ENCODE results near the gene MAN2A1. TPM values are rescaled to one million over a fixed set of nuclear protein-coding genes. Genes with fewer than 3 reads are reported as not detected.
A peak's percentile ranks its signal among the peaks of the same experiment; 100 is the strongest.

MAN2A1 gene
- polyA plus RNA-seq, 6 donors from 2014 or later, result 8.4 to 20.6 (median 17.1) TPM

DNA sequence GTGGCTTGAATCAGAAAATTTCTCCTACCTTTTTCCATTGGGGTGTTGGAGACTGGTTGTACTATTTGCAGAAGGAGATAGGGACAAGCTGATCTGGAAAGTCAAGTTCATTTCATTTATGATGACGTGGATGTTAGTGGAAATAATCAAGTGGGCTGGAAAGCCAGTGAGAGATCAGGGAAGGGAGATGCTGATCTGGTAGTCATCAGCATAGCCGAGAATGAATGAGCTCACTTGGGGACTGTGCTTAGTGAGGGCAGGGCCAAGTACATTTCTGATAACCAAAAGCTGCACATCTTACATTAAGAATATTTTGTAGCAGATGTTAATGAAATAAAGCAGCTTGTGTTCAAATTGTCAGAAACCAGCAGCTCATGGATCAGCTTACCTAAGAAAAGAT, 12.1 kb downstream of the MAN2A1 start:
- no peaks in the 10 kb centered on the region for H3K36me3 Mint-ChIP-seq
- no peak for DNase-seq
- H3K27me3 Mint-ChIP-seq, result no peaks in the 10 kb centered on the region
- H3K4me3 Mint-ChIP-seq, result no peak overlapping the region
- peaks cover 54 to 73% (median 56%) of the 10 kb centered on the region in 3 donors for H3K4me1 Mint-ChIP-seq
- no peak for ATAC-seq (ENCODE audit: low read depth in 2 of 2)
- peak overlapping the region in 4 of 6 donors; percentile 31 to 66 (median 64) for H3K27ac Mint-ChIP-seq
- no peaks in the 10 kb centered on the region for H3K9me3 Mint-ChIP-seq

DNA sequence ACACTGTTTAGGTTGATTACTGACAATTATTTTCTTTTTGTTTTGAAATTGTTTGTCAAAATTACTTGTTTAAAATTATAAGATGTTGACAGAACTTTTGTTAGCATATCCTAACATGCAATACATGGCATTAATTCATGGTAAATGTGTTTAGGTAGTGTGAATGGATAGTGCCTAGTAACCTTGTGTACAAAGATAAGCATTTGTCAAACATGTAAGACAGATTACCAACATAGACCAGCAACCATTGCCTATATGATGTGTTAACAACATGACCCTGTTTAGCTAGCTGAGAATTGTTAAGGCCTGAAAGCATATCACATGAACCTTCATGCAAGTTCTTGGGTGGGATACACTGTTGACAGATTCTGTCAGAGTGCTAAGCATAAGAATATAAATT, 13.4 kb downstream of the MAN2A1 start:
- Mint-ChIP-seq H3K27ac (no peak overlapping the region), H3K9me3 (no peaks in the 10 kb centered on the region), H3K36me3 (peaks cover 0 to 5% of the 10 kb centered on the region in 2 donors), H3K4me3 (no peak overlapping the region), H3K27me3 (no peaks in the 10 kb centered on the region), H3K4me1 (peaks cover 54 to 73% (median 64%) of the 10 kb centered on the region in 3 donors)
- ATAC-seq (ENCODE audit: low read depth in 2 of 2) (no peak), DNase-seq (no peak)

DNA sequence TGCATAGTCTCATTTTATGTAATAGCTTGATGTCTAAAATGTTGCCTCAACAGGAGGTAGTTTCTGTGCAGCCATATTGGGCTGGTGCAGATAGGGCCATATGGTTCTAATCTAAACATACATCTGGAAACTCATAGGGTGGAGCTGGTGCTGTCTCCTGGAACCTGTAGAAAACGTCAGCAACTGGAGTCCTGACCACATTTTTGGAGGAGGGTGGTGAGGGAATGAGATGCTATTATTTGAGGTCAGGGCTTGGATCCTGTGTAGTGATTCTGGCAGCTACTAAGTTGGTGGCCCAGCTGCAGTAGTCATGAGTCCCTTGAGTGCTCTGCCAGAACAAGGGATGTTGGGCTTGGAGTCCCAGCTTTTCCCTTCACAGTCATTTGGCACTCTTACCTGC, 14.1 kb downstream of the MAN2A1 start:
- no peak for DNase-seq
- Mint-ChIP-seq H3K4me1 (peaks cover 56 to 75% (median 64%) of the 10 kb centered on the region in 3 donors), H3K4me3 (no peak overlapping the region), H3K36me3 (peaks cover 0 to 8% of the 10 kb centered on the region in 2 donors), H3K9me3 (no peaks in the 10 kb centered on the region), H3K27me3 (no peaks in the 10 kb centered on the region), H3K27ac (no peak overlapping the region)
- no peak for ATAC-seq (ENCODE audit: low read depth in 2 of 2)

DNA sequence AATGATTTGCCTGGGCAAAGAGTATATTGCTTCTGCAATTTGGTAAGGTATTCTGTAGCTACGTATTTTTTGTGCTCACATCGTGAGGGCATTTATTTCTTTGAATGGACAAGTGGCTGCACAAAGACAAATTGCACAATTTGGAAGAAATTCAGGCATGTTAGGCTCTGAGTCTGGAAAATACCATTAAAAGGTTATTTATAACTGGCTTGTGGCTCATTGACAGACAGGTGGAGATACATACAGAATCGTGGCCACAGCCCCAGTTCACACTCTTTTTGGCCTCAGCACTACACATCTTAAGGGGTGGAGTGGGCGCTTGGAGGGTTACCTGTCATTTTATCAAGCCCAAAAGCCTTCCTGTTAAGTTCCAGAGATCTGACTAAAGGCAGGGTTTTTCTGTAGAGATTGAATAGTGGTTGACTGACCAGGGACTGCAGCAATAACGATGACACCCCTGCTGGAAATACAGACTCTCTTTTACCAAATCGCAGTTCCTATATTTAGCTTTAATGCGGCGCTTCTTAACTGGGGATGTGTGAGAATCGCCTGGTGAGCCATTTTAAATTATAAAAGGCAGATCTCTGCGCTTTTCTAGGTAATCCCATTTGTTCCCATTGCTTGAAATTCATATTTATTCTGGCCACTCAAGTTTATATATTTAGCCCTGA, 14.7 kb downstream of the MAN2A1 start:
- Mint-ChIP-seq H3K27me3 (no peaks in the 10 kb centered on the region), H3K4me1 (peaks cover 57 to 70% (median 64%) of the 10 kb centered on the region in 3 donors), H3K9me3 (no peaks in the 10 kb centered on the region), H3K4me3 (no peak overlapping the region), H3K27ac (no peak overlapping the region), H3K36me3 (peaks cover 0 to 8% of the 10 kb centered on the region in 2 donors)
- DNase-seq, result no peak
- no peak for ATAC-seq (ENCODE audit: low read depth in 2 of 2)

DNA sequence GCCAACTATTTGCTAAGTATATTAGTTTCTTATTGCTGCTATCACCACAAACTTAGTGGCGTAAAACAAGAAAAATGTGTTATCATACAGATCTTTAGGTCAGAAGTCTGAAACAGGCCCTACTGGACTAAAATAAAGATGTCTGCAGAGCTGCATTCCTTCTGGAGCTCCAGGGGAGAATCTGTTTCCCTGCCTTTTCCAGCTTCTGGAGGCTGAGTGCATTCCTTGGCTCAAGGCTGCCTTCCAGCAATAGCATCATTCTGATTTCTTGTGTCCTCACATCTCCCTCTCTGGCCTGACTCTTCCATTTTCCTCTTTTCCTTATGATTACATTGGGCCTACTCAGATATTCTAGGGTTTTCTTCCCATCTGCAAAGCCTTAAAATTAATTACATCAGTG, 15.9 kb downstream of the MAN2A1 start:
- H3K27ac Mint-ChIP-seq, result no peak overlapping the region
- no peak for ATAC-seq (ENCODE audit: low read depth in 2 of 2)
- peaks cover 0 to 8% of the 10 kb centered on the region in 2 donors for H3K36me3 Mint-ChIP-seq

DNA sequence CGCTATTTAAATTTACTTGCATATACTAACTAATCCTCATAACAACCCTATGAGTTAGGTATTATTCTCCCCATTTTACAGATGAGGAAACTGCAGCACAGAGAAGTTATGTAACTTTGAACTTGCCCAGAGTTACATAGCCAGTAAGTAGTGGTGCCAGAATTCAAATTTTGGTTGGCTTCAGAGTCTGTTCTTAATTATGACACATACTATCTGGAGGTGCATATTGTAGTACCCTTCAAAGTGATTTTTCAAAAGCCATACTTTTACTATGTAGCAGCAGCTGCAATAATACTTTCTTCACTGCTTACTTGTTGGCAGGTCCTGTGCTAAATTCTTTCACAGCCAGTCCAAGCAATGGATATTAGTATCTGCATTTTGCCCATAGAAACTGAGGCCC, 16.4 kb downstream of the MAN2A1 start:
- Mint-ChIP-seq H3K9me3 (no peaks in the 10 kb centered on the region), H3K27me3 (no peaks in the 10 kb centered on the region), H3K4me1 (peaks cover 42 to 63% (median 60%) of the 10 kb centered on the region in 3 donors), H3K27ac (no peak overlapping the region), H3K36me3 (peaks cover 0 to 8% of the 10 kb centered on the region in 2 donors), H3K4me3 (no peak overlapping the region)
- DNase-seq (no peak), ATAC-seq (ENCODE audit: low read depth in 2 of 2) (no peak)

More for the DNA sequence above, 15.9 kb downstream of the MAN2A1 start:
- Mint-ChIP-seq H3K4me1 (peaks cover 47 to 65% (median 59%) of the 10 kb centered on the region in 3 donors), H3K9me3 (no peaks in the 10 kb centered on the region), H3K27me3 (no peaks in the 10 kb centered on the region), H3K4me3 (no peak overlapping the region)
- DNase-seq, result no peak

DNA sequence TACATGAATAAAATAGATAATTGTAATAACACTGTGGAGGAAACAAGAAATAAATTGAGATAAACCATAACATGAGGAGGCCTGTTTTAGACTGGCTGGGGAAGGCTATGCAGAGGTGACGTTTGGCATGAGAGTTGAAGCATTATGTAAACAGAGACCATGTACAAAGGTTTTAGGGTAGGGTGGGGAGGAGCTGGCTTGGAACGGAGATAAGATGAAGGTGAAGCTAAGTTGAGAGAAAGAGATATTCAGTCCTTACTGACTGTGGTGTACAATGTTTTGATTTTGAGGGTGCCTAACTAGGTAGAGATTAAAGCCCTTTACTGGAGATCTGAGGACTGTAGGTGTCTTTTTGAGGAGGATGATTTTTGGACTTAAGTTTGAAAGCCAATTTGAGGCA, 17.8 kb downstream of the MAN2A1 start:
- no peak overlapping the region for H3K4me3 Mint-ChIP-seq
- DNase-seq, result no peak
- H3K4me1 Mint-ChIP-seq, result peaks cover 42 to 57% (median 56%) of the 10 kb centered on the region in 3 donors
- ATAC-seq (ENCODE audit: low read depth in 2 of 2), result no peak
- H3K9me3 Mint-ChIP-seq, result no peaks in the 10 kb centered on the region
- H3K36me3 Mint-ChIP-seq, result peaks cover 0 to 8% of the 10 kb centered on the region in 2 donors
- H3K27ac Mint-ChIP-seq, result peak overlapping the region in 3 of 6 donors; percentile 6 to 35 (median 27)
- no peaks in the 10 kb centered on the region for H3K27me3 Mint-ChIP-seq

DNA sequence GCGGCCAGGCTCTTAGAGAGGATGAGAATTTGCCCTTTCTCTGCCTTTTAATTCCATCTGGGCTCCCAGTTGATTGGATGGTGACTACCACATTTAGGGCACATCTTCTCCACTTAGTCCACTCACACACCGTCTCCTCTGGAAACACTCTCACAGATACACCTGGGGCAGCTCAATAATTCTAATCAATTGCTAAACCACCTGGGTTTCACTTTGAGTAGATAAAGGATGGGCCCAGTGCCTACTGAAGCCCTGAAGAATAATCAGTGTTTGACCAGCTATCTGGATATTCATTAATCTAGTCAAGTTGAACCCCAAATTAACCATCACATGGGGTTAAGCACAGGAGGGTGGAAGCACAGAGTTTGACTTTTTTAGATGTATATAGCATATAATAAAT, 19.1 kb downstream of the MAN2A1 start:
- DNase-seq (no peak), ATAC-seq (ENCODE audit: low read depth in 2 of 2) (no peak)
- Mint-ChIP-seq H3K9me3 (no peaks in the 10 kb centered on the region), H3K4me3 (no peak overlapping the region), H3K36me3 (peaks cover 0 to 8% of the 10 kb centered on the region in 2 donors), H3K27ac (peak overlapping the region in 1 of 6 donors; percentile 11), H3K4me1 (peaks cover 43 to 57% (median 57%) of the 10 kb centered on the region in 3 donors), H3K27me3 (no peaks in the 10 kb centered on the region)

DNA sequence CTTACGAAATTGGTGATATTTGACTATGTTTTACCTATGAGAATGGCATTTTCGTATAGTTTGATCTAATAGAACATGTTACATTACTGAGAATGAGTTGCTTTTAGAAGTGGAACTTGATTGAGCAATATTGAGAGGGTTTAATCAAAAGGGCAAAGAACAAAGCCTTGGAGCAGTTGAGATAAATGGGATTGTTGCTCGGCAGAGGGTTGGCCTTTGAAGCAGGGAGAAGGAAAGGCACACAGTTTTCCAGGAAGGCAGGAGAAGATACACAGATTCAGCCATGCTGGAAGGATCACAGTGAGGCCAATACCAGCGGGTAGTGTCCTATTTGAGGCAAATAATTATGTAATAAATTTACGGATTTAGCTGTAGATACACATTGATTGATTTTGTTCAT, 19.5 kb downstream of the MAN2A1 start:
- Mint-ChIP-seq H3K36me3 (peaks cover 0 to 8% of the 10 kb centered on the region in 2 donors), H3K9me3 (no peaks in the 10 kb centered on the region), H3K27ac (peak overlapping the region in 1 of 6 donors; percentile 11), H3K27me3 (no peaks in the 10 kb centered on the region), H3K4me3 (no peak overlapping the region), H3K4me1 (peaks cover 43 to 57% (median 54%) of the 10 kb centered on the region in 3 donors)
- DNase-seq (no peak), ATAC-seq (ENCODE audit: low read depth in 2 of 2) (no peak)

DNA sequence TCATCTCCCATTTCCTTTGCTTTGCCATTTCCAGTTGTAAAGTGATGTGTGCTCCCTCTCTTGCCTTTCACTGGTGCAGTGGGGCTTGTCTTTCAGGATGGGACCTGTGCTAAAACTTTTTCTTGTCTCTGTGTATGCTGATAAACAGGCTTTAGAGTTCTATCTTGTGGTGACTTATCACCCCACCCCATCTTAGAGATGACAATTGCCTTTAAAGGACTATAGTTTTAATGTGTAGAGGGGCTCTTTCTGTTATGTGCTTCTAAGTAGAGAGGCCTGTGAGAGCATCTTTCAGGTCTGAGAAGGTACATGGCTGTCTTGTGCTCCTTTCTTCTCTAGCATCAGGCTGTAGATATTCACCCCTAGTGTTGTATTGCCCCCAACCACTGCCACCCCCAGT, 21.9 kb downstream of the MAN2A1 start:
- Mint-ChIP-seq H3K9me3 (no peaks in the 10 kb centered on the region), H3K27ac (no peak overlapping the region), H3K4me1 (peaks cover 33 to 44% (median 40%) of the 10 kb centered on the region in 3 donors), H3K4me3 (no peak overlapping the region), H3K27me3 (no peaks in the 10 kb centered on the region), H3K36me3 (peaks cover 2 to 8% of the 10 kb centered on the region in 2 donors)
- ATAC-seq (ENCODE audit: low read depth in 2 of 2) (no peak), DNase-seq (no peak)

DNA sequence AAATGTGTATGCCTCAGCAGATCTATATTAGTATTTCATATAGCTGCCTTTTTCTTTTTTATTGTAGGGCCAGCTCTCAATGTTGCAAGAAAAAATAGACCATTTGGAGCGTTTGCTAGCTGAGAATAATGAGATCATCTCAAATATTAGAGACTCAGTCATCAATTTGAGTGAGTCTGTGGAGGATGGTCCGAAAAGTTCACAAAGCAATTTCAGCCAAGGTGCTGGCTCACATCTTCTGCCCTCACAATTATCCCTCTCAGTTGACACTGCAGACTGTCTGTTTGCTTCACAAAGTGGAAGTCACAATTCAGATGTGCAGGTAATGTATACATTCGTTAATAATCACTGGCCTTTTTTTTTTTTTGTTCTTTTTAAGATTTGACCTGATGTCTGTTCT, 23.7 kb downstream of the MAN2A1 start:
- no peak overlapping the region for H3K4me3 Mint-ChIP-seq

DNA sequence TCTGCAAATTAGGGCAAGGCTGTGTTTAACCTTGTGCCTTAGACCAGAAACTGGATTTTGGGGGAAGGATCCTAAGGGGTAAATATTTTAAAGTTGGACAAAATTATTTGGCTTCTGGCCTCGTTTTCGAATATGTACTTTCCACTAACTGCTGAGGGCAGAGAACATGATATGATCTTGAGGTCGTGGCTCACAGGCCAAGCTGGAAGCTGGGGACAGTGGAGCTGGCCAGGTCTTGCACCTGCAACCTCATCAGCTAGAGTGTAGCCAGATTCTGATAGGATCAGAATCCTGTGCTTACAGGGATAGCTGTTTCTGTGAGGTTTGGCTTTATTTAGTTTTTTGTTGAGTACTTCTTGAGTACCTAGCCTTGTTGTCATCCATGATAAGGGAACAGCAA, 24.9 kb downstream of the MAN2A1 start:
- Mint-ChIP-seq H3K9me3 (no peaks in the 10 kb centered on the region), H3K36me3 (peaks cover 13 to 17% of the 10 kb centered on the region in 2 donors), H3K27me3 (no peaks in the 10 kb centered on the region), H3K4me3 (no peak overlapping the region), H3K4me1 (peaks cover 16 to 19% (median 17%) of the 10 kb centered on the region in 3 donors), H3K27ac (no peak overlapping the region)
- ATAC-seq (ENCODE audit: low read depth in 2 of 2) (no peak), DNase-seq (no peak)

More for the DNA sequence above, 23.7 kb downstream of the MAN2A1 start:
- Mint-ChIP-seq H3K27ac (peak overlapping the region in 2 of 6 donors; percentile 18 to 67), H3K9me3 (no peaks in the 10 kb centered on the region), H3K27me3 (no peaks in the 10 kb centered on the region), H3K4me1 (peaks cover 21 to 27% (median 25%) of the 10 kb centered on the region in 3 donors), H3K36me3 (peaks cover 9 to 14% of the 10 kb centered on the region in 2 donors)
- no peak for DNase-seq
- no peak for ATAC-seq (ENCODE audit: low read depth in 2 of 2)

DNA sequence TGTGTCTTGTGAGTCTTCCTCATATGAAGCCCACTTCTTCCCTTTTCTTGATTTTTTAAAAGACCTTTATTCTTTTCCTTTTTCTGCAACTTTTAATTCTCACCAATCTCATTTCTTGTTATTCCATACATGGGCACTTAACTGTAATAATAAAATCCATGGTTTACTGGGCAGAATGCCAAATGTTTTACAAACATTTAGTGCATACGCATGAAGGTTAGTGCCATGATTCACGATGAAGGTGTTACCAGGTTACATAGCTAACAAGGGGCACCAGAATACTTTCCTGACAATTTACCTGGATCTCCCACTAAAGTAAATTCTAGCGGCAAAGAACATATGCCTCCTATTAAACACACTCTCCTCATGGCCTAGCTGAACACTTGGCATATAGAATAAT, 28.5 kb downstream of the MAN2A1 start:
- ATAC-seq (ENCODE audit: low read depth in 2 of 2) (no peak), DNase-seq (no peak)
- no peak overlapping the region for H3K27ac Mint-ChIP-seq
- no peak overlapping the region for H3K4me3 Mint-ChIP-seq
- peaks cover 4 to 17% (median 7%) of the 10 kb centered on the region in 3 donors for H3K4me1 Mint-ChIP-seq
- H3K27me3 Mint-ChIP-seq, result no peaks in the 10 kb centered on the region
- H3K9me3 Mint-ChIP-seq, result no peaks in the 10 kb centered on the region
- peaks cover 13 to 17% of the 10 kb centered on the region in 2 donors for H3K36me3 Mint-ChIP-seq

DNA sequence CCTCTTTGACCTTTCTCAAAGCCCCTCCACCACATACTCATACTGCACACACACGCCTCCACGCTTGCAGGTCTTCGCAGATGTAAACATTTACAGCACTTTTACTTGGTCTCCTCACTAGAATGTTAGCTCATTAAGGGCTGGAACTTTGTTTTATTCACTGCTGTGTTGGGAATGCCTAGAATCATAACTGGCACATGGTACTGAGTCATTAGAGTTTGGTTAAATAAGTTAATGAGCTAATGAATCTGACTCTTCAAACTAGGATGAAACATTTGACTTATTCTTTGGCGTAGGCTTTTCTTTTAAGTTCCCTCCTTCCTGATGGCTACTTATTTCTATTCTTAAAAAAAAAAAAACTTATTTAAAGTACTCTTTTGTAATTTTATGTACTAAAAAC, 28.9 kb downstream of the MAN2A1 start:
- Mint-ChIP-seq H3K27ac (no peak overlapping the region), H3K4me3 (no peak overlapping the region), H3K27me3 (no peaks in the 10 kb centered on the region), H3K9me3 (no peaks in the 10 kb centered on the region), H3K36me3 (peaks cover 14 to 17% of the 10 kb centered on the region in 2 donors), H3K4me1 (peaks cover 2 to 19% (median 11%) of the 10 kb centered on the region in 3 donors)
- no peak for DNase-seq
- no peak for ATAC-seq (ENCODE audit: low read depth in 2 of 2)
